AG09309 (cell line): ENCODE data around the gene GRIK2.

Source experiments
- DNase-seq: peaks from one replicate; pipeline ENCODE4 v3.0.0-alpha.2; 2010; ENCODE audit warnings: low read depth
- H3K4me3 ChIP-seq: 2 replicates; pipeline ENCODE4 v1.5.1; 2011; ENCODE audit warnings: mild to moderate bottlenecking, low read depth, low read length, moderate library complexity; ENCODE audit not compliant: control insufficient read depth
- TF ChIP-seq, protein P1 (sequence below): IDR thresholded peaks from 2 replicates; pipeline ENCODE4 v1.5.1; 2011; ENCODE audit warnings: mild to moderate bottlenecking, low read depth, low read length, inconsistent platforms; ENCODE audit not compliant: insufficient read depth, control insufficient read depth; ENCODE audit errors: missing control alignments

GRIK2 gene

DNA sequence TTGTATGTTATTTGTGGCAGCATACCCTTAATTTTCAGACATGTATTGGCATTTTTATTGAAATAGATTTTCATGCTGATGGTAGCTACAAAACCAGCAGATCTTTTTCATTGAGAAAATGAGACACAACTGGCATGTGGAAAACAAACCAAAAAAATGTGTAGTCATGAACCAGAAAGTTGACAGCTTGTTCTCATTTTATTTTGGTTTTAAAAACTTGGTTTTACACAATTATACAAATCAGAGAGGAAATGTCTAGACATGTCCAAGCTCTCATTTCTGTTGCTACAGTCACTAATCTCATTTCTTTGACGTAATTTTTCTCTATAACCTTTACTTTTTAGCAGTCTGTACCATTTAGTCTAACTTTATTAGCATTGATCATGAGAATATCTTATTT lies 85.4 kb downstream of the GRIK2 start:
- DNase-seq: no peak
- TF ChIP-seq, protein P1, sequence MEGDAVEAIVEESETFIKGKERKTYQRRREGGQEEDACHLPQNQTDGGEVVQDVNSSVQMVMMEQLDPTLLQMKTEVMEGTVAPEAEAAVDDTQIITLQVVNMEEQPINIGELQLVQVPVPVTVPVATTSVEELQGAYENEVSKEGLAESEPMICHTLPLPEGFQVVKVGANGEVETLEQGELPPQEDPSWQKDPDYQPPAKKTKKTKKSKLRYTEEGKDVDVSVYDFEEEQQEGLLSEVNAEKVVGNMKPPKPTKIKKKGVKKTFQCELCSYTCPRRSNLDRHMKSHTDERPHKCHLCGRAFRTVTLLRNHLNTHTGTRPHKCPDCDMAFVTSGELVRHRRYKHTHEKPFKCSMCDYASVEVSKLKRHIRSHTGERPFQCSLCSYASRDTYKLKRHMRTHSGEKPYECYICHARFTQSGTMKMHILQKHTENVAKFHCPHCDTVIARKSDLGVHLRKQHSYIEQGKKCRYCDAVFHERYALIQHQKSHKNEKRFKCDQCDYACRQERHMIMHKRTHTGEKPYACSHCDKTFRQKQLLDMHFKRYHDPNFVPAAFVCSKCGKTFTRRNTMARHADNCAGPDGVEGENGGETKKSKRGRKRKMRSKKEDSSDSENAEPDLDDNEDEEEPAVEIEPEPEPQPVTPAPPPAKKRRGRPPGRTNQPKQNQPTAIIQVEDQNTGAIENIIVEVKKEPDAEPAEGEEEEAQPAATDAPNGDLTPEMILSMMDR: no peak

DNA sequence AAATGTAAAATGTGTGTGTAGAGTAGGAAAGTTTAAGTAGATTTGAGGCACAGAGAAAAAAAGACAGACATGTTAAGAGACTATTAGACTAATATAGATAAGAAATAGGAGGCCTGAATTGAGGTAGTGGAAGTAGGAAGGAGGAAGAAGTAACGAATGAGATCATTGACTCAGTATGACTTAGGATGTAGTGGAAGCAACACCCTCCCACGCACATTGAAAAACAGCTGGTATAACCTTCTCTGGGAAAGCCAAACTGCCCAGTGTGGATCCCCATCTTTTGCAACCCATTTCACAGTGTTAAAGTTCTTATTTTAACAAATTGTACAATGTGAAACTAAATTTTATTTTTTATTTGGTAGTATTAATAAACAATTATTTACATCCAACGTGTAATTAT lies 89.1 kb downstream of the GRIK2 start:
- no peak for DNase-seq
- TF ChIP-seq, protein P1: no peak

More for the DNA sequence above, 85.4 kb downstream of the GRIK2 start:
- no peak overlapping the region for H3K4me3 ChIP-seq

DNA sequence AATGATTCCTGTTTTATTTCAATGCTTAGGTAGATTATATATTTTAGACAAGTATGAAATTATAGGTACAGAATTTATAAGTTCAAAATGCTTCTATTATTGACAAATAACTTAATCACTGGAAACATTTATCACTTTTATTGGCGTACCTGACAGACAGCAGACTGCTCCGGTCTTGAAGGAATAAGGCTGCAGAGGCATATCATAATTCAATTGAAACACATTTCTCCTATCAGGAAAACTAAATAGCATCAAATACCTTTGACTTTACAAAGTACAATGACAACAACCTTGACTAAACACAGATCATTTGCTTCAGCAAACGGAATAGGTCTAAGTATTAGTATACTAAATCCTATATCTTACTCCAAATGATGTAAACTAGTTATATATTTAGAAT lies 91.3 kb downstream of the GRIK2 start:
- TF ChIP-seq, protein P1: no peak
- DNase-seq: no peak
- no peak overlapping the region for H3K4me3 ChIP-seq

More for the DNA sequence above, 89.1 kb downstream of the GRIK2 start:
- no peak overlapping the region for H3K4me3 ChIP-seq

DNA sequence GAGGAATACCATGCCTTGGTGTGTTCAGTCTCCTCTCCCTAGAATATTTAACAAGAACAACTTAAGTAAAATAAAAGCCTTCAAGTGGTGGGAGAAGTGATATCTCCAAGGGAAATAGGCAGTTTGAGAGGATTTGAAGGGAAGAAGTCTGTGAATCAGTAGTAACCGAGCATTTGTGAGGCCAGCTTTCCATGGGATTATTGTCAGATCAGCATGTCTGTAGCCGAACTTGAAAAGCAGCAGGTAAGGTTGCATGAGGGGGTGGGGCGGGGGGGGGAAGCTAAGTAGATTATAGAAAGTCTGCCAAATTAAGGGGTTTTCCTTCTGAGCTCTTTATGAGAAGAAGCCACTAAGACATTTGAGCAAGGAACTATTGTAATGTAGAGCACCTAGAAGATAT lies 92.6 kb downstream of the GRIK2 start:
- TF ChIP-seq, protein P1: no peak
- no peak for DNase-seq
- H3K4me3 ChIP-seq: no peak overlapping the region

DNA sequence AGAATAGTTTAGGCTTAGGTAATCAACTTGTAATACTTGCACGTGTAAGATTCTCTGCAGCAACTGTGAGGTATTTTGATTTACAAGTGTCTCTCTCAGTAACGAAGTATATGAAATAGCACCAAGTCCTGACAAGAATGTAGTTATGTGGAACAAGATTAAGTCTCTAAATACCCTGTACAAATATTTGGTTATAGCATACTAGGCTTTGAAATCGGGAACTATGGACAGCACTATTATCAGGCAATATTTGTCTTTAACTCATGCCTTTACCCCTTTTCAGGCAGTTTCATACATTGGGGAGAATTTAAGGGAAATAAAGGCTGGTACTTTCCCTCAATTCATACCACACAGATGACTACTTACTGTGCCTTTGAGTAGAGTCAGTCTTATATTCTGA lies 93.2 kb downstream of the GRIK2 start:
- TF ChIP-seq, protein P1: no peak
- no peak overlapping the region for H3K4me3 ChIP-seq
- DNase-seq: no peak

DNA sequence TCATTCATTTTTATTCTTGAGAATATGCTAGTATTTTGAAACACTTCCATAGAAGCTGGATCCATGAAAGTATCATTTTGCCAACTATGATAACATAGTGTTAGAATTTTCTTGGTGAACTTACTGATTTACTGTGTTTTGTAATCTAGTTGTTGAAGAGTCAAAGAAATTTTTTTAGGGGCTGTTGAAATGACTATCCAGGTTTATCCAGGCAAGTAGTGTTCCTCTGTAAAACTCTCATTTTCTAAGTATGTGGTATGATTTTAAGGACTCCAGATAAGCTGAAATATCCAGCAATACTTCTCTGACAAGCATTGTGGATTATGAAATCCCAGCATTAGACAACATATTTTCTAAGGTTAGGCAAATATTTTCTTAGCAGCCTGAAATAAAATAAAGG lies 95.9 kb downstream of the GRIK2 start:
- DNase-seq: no peak
- no peak overlapping the region for H3K4me3 ChIP-seq
- TF ChIP-seq, protein P1: no peak

DNA sequence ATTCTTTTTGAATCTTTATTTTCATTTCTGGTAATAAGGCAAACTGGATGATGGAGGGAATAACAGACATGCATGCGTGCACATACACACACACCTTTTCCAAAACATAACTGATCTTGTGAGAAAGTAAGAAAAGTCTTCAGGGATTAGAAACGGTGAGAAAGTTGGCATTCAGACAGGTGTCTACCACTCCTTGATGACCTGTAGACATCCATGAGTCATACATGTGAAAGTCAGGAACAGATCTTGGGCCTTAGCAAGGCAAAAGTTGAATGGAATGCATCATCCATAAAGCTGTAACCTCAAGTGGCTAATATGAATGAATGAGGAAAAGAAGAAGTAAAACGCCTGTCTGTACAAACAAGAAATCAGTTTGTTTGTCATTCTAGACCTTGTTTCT lies 97.3 kb downstream of the GRIK2 start:
- TF ChIP-seq, protein P1: no peak
- no peak overlapping the region for H3K4me3 ChIP-seq
- DNase-seq: no peak
